Activated CD4-positive, alpha-beta T cell treated with anti-CD3 and anti-CD28 coated beads, Interleukin-2, Interleukin-6, amounts not matched to agents 100 ng/mL and 50 ng/mL, durations not matched to agents 16 hours and 8 hours (primary cell): ENCODE data around the gene SENP1.
A peak's percentile ranks its signal among the peaks of the same experiment; 100 is the strongest.
"Not testable (repeated sequence)": the region's sequence is repeated elsewhere in the genome, so short reads cannot be mapped to it uniquely, and the experiment has no call there.

Source experiments
- DNase-seq: peaks from one replicate; pipeline ENCODE4 v3.0.0-alpha.2; 2020

SENP1 gene

DNA sequence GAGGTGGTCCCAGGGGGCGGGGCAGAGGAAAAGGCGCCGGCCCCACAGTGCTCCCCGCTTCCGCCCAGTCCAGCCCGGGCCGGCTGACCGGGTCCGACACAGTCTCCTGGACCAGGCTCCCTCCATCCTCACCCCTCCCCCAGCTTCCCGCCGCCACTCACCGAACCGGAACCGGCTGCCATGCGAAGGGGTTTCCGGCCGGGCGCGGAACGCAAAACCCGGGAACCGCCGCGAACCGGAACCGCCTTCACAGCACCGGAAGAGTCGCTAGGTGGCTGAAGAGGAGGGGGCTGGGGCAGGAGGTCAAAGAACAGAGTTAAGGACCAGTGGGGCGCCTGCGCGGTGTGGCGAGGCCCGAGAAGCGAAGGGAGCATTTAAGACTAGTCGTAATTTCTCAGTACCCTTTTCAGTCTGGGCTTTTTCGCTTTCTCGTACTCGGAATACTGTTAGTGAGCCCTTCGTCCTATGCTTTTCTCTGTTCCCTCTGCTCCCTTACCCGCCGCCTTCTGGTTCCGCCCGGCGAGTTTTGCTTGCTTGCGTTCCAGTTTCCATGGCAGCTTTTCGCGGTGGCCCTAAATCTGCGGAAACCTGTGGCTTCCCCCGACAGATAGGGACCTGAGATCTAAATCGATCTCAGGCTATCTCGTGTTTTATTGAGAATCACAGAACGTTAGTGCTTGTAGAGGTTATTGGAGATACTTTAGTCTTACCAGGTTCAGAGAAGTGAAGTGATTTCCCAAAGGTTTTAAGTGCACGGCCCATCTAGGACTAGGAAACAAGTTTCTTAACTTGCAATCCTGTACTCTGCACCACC, at the start of gene SENP1:
Gene SENP1 (minus strand): TSS at position 213 of the 814 bp plus-strand sequence. CDS start 4,607 bp downstream, outside the sequence.
- peak; percentile 94 for DNase-seq

DNA sequence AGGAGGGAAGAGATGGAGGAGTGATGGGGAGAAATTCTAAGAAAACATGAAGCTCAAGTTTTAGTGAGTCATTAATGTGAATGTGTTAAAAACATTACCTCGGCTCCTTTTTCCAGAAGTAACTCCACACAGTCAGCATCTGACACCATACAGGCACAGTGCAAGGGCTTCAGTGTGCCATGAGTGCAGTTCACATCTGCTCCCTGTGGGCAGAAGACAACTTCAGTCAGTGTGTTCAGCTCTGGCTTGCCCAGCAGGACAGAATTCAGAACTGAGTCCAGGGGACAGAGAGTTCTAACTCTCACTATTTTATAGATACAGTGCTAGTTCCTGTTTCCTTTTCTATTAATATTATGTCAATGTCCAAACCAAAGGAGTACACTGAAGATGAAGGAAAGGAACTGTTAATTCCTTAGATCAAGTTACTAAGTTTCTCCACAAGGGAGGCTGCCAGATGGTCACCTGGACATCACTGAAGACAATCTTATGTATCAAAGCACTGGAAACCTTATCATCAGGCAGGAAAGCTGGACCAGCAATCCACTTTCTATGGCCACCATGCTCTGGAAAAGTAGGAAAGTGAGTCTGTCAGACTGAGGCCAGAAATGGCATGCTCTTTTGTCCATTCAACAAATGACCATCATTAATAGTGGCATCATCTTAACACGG, 45.4 kb upstream of the SENP1 start:
- DNase-seq = peak; percentile 15

DNA sequence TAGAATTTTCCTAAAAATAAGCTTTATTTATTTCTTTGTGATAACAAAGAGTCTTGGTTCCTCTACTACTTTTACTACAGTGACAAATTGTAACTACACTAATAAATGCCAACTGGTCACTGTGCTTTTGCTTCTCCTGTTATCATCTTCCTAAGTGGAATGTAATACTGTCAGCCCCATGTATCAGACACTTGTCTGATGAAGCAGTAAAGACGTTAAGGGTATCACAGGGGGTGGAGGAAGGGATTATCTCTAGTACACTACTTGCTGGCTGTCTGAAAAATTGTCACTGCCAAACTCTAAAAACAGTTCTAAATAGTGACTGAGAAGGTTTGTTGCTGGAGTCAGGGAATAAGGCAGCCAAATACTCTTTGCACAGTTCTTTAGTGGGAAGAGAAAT, 40.1 kb upstream of the SENP1 start:
- no peak for DNase-seq

DNA sequence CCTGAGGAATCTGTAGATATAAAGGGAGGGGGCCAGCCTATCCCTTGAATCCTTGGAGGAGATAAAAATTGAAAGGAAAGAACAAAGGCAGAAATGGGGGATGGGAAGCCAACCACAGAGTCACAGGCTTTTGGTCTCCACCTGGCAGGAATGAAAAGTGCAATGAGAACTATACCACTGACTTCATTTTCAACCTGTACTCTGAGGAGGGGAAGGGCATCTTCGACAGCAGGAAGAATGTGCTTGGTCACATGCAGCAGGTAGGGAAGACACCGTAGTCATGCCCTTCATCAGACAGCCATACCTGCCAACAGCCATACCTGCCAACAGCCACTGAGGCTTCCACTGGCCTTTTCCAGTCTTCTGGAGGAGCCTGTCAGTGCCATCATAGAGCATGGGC, 38.0 kb upstream of the SENP1 start:
- no peak for DNase-seq

DNA sequence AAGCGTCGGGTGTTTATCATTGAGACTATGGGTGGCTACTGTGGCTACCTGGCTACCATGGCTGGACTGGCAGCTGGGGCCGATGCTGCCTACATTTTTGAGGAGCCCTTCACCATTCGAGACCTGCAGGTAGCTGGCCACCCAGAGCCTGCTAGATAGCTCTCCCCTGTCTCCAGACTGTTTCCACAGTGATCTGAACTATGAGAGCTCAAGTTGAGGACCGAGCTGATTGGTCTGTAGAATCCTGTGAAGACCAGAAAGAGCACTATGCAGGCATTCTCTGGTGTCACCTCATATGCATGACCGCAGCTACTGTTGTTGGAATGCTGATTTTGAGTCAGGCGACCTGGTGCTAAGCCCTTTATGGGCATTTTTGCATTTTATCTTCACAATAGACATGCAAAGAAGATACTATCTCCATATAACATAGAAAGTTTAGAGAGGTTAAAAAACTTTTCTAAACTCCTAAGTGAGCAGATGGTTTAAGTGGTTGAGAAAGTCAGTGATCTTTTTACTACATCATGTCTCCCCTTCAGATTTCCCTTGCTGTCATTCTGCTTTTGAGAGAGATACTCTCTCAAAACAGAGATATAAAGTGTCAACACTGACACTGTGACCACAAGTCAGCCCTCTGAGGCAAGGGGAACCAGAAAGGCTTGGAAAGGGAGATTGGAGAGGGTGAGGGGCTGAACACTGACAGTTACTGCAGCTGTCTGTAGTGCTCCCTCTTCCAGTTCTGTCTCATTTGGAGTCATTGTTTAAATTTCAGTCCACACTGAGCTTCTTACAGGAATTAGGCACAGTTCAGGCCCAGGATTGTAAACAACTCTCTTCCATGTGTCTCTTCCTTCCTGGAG, 37.2 kb upstream of the SENP1 start:
- no peak for DNase-seq

DNA sequence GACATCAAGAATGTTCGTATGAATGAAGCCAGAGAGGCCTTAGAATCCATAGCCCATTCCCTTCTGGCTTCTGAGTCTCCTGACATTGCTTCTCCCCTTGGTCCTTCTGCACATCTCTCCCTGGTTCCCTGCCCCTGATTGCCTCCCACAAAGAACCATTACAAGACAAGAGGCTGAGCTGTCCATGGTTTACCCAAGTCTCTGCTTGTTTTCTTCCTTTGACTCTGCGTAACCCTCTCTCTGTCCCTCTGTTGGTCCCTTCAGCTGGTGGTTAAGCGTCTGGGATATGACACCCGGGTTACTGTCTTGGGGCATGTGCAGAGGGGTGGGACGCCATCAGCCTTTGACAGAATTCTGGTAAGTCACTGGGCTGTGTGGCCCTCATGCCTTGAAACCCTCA, 29.1 kb upstream of the SENP1 start:
- no peak for DNase-seq

DNA sequence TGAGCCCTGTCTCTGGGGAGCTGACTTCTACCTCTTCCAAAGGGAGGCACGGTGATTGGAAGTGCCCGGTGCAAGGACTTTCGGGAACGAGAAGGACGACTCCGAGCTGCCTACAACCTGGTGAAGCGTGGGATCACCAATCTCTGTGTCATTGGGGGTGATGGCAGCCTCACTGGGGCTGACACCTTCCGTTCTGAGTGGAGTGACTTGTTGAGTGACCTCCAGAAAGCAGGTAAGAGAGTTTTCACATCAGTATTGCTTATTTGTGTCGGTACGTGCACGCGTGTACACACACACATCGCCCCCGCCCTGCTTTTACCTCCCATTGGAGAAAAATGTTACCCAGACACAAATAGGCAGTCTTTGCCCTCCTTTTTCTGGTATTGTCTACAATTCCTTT, 26.9 kb upstream of the SENP1 start:
- DNase-seq = no peak

DNA sequence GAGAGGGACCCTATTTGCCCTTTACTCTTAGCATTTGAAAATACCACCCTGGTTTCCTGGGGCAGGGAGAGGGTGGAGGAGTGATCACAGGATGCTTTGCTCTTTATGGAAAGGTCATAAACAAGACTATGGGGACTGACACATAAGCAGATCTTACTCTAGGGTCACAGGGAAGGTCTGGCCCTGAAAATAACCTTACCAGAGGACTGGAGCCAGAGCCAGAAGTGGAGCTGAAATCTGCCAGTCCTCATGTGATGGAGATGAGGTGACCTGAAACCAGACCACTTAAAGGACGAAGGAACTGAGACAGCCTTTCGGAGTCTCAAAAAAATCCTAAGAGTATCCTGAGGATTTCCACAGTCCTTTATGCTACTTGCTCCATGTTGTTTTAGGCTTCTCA, 25.6 kb upstream of the SENP1 start:
- no peak for DNase-seq

DNA sequence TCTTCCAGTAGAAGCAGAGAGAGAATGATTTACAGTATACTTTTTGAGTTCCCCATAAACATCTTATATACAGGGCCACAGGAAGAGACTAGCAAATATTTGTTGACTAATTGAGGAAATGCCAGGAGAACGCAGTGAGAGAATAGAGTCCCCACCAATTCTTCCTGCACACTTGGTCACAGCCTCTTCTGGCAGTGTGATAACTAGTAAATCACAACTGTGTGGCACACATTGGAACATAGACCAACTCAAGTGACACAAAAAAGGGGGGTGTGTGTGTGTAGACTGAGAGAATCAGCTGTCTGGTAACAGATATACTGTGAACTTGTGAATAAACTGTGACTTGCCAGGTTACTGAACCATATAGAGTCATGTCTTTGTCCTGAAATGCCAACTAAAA, 23.5 kb upstream of the SENP1 start:
- DNase-seq = no peak

DNA sequence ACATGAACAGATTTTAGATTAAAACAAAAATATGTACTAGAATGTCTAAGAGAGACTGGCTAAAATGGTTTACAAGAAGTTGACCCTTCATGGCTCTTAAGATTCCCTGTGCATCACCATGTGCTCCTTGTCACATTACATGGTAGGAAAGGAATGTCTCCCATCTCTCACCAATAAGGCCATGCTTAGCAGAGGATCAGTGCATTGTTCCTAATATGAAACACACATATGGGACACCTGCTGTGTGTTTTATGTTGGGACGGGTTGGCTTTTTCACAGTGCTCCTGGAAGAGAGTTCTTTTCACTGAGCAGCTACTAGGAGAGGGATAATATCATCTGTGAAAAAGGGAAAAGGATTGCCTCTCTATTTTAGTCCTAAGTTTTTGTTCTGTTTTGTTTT, 22.9 kb upstream of the SENP1 start:
- no peak for DNase-seq

DNA sequence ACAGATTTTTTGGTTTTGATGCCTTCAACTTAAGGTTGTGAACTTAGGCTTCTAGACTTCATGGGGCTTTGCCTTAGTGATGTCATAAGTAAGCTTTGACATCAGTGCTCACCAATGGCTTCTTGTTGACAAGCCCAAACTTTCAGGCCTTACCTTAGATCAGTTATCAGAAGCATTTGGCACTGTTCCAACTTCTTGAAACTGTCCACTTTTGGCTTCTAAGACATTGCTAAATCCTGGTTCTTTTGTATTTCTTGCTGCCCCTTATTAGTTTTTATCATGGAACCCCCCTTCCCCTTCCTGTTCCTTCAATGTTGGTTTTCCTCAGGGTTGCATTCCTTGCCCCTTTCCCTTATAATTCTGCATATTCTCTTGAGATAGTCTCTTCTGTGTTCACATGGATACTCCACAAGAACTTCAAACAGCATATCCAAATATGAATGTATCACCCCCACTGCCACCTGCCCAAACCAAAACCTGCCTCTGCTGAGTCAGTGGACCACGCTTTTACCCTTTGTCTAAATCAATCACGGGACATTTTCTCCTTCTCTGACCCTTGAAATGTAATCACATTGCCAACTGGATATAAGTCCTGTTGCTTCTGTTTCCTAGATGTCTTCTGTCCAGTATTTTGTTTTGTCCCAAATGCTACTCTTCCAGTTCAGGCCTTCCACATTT, 21.2 kb upstream of the SENP1 start:
- no peak for DNase-seq

DNA sequence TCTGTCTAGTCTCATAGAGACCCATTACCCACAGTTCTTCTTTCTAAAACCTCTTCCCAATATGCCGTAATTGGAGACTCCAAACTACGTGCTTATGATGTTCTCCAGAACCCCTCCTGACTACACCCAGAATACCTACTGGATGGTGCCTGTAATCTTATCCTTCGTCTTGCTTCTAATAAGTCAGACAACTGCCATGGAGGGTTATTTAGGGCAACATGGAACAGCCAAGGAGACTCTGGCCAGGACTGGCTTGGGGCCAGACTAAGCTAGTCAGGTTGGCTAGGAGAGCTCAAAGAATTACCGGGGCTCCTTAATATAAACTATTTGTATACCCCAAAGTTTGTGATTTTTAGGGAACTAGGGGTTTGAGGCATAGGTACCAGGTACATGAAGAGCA, 20.1 kb upstream of the SENP1 start:
- no peak for DNase-seq

DNA sequence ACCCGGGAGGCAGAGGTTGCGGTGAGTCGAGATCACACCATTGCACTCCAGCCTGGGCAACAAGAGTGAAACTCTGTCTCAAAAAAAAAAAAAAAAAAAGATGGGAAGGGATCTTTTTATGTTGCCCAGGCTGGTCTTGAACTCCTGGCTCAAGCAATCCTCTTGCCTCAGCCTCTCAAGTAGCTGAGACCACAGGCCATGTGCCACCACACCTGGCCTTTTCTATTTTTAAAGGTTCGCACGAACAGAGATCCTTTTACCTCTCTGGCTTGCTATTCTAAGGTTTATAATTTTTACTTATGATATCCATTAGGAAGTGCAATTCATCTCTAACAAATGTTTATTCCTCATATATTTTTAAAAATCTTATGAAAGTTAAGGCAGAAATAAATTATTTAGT, 19.7 kb upstream of the SENP1 start:
- DNase-seq = not testable (repeated sequence)

DNA sequence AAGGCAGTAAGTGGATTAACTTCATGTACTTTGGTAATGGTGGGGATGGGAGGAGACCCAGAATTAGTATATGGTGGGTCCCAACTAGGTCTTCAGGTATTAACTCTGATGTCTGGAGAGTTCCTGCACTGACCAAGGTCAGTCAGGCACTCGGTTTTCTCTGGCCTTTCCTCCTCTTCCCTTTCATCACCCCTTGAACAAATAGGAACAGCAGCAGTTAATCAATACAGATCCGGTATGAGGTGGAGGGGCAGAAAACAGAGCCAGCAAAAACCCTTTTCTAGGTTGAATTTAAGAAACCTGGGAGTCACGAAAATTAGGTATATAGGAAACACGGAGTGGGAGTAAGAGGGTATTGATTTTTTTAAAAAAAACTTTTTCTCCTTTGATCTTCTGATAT, 17.3 kb upstream of the SENP1 start:
- no peak for DNase-seq

DNA sequence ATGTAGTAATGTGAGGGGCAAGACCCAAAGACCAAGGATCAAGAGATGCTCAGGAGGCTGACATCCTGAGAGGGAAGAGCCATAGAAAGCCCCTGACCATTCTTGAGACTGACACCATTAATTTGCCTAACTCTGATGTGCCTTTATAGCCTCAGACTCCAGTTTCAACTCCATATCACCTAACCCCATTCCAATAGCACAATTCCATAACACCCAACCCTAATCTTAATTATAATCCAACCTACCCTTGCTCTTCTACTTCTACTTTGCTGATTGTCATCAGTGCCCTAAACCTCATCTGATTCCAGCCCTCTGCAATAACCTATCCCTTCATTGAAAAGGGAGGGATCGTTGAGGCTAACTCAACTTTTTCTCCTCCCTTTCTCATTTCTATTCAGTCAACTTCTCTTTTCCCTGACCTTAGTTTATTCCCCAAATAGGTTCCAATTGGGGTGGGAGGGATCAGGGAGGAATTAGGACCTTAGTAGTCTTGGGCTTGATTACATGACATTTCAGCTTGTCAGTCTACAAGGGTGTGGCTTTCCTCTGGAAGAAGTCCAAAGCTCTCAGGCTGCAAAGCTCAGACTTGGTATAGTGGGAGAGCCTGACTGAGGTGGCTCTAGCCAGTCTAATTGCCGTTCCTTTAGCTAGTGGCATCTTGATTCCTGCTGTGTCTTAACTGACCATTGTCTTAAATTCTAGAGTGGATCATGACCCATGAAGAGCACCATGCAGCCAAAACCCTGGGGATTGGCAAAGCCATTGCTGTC, 16.4 kb upstream of the SENP1 start:
- DNase-seq = no peak

DNA sequence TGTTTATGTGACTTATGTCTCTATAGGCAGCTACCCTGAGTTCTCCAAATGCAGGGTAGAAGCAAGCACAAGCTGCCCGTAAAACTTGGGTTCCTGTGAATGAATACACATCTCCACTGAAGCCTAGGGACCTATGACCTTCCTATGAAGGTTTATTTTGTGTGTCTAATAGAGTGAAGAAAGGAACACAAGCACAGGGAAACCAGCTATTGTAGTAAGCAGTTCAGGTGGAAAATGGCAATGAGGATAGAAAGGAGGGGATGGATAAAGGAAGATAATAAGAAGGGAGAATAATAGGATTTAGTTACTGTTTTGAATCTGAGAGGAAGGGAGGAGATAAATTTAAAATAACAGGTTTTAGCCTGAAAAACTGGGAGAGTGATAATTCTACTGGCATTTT, 15.6 kb upstream of the SENP1 start:
- no peak for DNase-seq

DNA sequence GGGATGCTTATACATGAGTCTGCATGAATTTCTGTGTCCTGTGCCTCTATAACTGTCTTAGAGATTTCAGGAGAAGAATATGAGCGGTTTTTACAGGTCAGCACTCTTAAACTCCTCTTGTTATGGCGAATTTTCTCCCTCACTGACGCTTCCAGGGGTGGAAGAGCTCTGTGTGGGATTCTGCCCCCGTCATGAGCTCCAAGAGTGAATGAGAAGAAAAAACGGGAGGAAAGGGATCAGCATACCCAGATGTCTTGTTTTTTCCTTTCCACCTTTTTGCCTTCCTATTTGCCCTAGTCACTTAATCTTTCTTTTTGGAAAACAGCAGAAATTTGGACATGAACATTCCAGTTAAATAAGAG, 13.9 kb upstream of the SENP1 start:
- no peak for DNase-seq

DNA sequence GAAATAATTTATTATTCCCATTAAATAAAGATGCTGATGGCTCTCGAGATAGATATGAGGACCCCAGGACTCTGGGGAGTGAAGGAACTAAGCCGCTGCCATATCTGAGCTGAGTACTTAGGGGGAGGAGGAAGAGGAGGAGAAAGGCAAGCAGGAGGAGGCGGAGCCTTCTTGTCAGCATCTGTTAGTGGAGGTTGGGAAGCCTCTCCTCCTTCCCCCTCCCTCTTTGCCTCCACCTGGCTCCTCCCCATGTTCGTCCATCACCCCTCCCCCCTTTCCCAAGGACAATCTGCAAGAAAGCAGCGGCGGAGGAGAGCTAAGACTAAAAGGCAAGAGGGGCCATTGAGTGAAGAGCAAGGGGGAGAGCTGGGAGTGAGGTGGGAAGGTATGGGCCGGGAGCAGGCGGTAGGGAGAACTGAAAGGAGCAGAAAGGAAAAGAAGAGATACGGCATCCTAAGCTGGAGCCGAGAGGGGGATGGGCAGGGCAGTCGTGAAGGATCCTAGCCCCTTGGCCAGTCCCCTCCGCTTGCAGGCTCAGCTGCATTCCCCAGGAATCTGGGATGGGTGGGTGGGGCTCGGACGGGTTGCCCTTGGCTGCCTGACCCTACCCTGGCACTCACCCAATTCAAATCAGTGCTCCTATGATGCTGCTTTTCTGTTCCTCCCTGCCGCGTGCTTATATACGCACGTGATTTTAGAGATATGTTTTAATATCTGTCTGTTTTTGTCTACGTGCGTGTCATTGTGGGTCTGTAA, 13.4 kb upstream of the SENP1 start, which contains the start of gene PFKM:
Gene PFKM (plus strand): TSS at position 287 of the 756 bp plus-strand sequence. CDS start 3,411 bp downstream, outside the sequence.
- peak; percentile 90 for DNase-seq

DNA sequence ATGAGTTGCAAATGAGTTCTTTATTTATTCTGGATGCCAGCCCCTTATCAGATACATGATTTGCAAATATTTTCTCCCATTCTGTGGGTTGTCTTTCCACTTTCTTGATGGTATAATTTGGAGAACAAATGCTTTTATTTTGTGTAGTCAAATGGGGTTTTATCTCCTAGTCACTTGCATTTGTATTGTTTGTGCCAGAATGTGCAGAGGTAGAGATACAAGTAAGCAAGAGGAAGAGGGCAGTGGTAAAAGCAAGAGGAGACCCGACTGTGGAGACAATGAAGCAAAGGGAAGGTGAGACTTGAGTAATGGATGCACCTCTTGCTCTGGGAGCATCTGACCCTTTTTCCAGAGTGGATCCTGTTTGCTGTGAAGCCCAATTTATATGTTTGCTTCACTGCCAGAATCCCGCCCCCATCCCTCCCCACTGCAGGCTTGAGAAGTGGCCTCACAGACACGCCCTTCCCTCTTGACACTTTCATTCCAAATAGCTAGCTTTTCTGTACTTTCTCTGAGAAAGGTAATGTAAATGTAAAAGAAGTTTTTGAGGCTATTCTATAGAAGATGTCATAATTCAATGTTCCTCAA, 12.5 kb upstream of the SENP1 start:
- DNase-seq = no peak

DNA sequence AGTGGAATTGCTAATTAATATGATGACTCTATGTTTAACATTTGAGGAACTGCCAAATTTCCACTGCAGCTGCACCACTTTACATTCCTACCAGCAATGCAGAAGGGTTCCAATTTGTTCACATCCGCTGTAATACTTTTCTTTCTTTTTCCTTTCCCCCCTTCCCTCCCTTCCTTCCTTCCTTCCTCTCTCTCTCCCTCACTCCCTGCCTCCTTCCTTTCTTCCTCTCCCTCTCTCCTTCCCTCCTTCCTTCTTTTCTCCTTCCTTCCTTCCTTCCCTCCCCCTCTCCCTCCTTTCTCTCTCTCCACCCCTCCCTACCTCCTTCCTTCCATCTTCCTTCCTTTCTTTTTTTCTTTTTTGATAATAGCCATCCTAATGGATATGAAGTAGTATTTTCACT, 10.1 kb upstream of the SENP1 start:
- no peak for DNase-seq

DNA sequence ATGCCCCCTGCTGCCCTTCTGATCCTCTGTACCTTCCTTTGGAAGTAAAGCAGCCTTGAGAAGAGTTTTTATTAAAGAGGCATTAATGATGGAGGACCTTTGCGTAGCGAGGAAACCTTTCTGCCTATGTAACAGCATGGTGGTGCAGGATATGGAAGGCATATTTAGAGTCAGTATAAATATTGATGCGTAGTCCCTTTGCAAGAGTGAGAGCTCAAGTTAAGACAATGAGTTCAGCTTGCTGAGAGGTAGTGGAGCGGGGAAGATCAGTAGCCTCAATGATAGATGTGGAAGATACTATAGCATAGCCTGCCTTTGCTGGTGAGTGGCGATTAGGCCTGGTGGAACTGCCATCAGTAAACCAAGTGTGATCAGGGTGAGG, 5.4 kb upstream of the SENP1 start:
- DNase-seq = not testable (repeated sequence)
